Measurements from ENCODE around the gene PCDHA5. TPM values are rescaled to one million over a fixed set of nuclear protein-coding genes. Genes with fewer than 3 reads are reported as not detected.
"Not testable (repeated sequence)": the region's sequence is repeated elsewhere in the genome, so short reads cannot be mapped to it uniquely, and the experiment has no call there.

PCDHA5 gene
- total and polyA plus RNA-seq, 2 donors (not counting 1 experiment from before 2014, with no cell fraction given) = not detected

DNA sequence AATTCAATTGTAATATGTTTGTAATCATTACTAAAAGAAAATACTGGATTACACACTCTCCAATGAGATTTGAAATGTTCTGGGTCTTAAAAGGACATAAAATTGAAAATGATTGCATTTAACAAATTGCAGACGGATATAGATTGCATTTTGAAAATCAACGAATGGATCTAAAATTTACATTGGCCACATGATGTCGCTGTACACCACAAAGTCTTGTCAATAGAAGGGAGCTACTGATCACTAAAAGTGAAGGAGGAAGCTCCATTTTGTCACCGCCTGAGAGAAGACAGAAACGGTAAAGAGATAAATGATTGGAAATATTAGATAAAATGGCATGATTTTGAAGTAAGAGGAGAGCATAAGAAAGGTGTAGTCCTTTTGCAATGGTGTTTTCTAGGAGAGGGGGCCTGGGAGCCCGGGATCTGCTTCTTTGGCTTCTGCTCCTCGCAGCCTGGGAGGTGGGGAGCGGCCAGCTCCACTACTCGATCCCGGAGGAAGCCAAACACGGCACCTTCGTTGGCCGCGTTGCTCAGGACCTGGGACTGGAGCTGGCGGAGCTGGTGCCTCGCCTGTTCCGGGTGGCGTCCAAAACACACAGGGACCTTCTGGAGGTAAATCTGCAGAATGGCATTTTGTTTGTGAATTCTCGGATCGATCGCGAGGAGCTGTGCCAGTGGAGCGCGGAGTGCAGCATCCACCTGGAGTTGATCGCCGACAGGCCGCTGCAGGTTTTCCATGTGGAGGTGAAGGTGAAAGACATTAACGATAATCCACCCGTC, 35.3 kb upstream of the PCDHA5 start, which contains the start of gene PCDHA1:
Gene PCDHA1 (plus strand): TSS at position 236 of the 782 bp plus-strand sequence.
- Histone ChIP-seq H3K4me1 (ENCODE audit: control insufficient read depth in 2 of 2, insufficient read depth in 2 of 2, low read length in 2 of 2) (no peaks in the 10 kb centered on the region), H4K20me1 (ENCODE audit: control insufficient read depth, insufficient read depth, low read length, poor library complexity, severe bottlenecking) (no peaks in the 10 kb centered on the region), H3K4me3 (ENCODE audit: control extremely low read depth in 1 of 5, extremely low read depth in 1 of 5, insufficient read depth in 1 of 5, low read depth in 2 of 5, low read length in 4 of 5) (no peak within 1 kb of the TSS), H3K9ac (ENCODE audit: low read length) (no peak within 1 kb of the TSS), H3K9me3 (ENCODE audit: control extremely low read depth in 1 of 3, control insufficient read depth in 2 of 3, insufficient read depth in 1 of 3, low read length in 2 of 3) (peaks cover 6 to 47% (median 41%) of the 10 kb centered on the region in 3 donors), H3K4me2 (replicated peaks; ENCODE audit: low read depth, low read length, poor library complexity, severe bottlenecking) (no peak within 1 kb of the TSS), H3K27ac (ENCODE audit: low read length in 2 of 2) (no peak within 1 kb of the TSS), H2AFZ (ENCODE audit: insufficient read depth, low read depth, low read length, poor library complexity, severe bottlenecking) (no peak within 1 kb of the TSS), H3K36me3 (replicated peaks in 1 of 2; ENCODE audit: control extremely low read depth in 1 of 2, control insufficient read depth in 1 of 2, extremely low read depth in 1 of 2, insufficient read depth in 2 of 2, low read length in 1 of 2) (no peaks in the 10 kb centered on the region), H3K27me3 (replicated peaks in 1 of 4; ENCODE audit: control extremely low read depth in 1 of 4, control insufficient read depth in 3 of 4, insufficient read depth in 4 of 4, low read length in 3 of 4) (peaks cover 0 to 20% (median 5%) of the 10 kb centered on the region in 4 experiments), H3K79me2 (ENCODE audit: control insufficient read depth, insufficient read depth, low read length) (no peaks in the 10 kb centered on the region)
- no peak within 1 kb of the TSS for H3K4me3 Mint-ChIP-seq
- H3K27me3 Mint-ChIP-seq = peaks cover 19% of the 10 kb centered on the region
- H3K4me1 Mint-ChIP-seq = no peaks in the 10 kb centered on the region
- intact Hi-C loops (cut with micrococcal nuclease) = no loop called here
- DNase-seq (no peak), ATAC-seq (ENCODE audit: low read depth) (no peak)
- TF ChIP-seq, protein P1, sequence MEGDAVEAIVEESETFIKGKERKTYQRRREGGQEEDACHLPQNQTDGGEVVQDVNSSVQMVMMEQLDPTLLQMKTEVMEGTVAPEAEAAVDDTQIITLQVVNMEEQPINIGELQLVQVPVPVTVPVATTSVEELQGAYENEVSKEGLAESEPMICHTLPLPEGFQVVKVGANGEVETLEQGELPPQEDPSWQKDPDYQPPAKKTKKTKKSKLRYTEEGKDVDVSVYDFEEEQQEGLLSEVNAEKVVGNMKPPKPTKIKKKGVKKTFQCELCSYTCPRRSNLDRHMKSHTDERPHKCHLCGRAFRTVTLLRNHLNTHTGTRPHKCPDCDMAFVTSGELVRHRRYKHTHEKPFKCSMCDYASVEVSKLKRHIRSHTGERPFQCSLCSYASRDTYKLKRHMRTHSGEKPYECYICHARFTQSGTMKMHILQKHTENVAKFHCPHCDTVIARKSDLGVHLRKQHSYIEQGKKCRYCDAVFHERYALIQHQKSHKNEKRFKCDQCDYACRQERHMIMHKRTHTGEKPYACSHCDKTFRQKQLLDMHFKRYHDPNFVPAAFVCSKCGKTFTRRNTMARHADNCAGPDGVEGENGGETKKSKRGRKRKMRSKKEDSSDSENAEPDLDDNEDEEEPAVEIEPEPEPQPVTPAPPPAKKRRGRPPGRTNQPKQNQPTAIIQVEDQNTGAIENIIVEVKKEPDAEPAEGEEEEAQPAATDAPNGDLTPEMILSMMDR (IDR thresholded peaks at IDR 0.05) = no peak
- no peak for TF ChIP-seq EZH2 (IDR thresholded peaks at IDR 0.05; ENCODE audit: borderline replicate concordance, insufficient read depth, low read depth, low read length, poor library complexity, severe bottlenecking)
- 38% methylated on average over 26 of the region's 29 CpGs for WGBS (ENCODE audit: insufficient coverage)
- ChIA-PET POLR2A (no interaction called here), CTCF (no interaction called here)
- peaks cover 14% of the 10 kb centered on the region for H3K9me3 Mint-ChIP-seq (ENCODE audit: insufficient read depth)
- no peak within 1 kb of the TSS for H3K27ac Mint-ChIP-seq

DNA sequence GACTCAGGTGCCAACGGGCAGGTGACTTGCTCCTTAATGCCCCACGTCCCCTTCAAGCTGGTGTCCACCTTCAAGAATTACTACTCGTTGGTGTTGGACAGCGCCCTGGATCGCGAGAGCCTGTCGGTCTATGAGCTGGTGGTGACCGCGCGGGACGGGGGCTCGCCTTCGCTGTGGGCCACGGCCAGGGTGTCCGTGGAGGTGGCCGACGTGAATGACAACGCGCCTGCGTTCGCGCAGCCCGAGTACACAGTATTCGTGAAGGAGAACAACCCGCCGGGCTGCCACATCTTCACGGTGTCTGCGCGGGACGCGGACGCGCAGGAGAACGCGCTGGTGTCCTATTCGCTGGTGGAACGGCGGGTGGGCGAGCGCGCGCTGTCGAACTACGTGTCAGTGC, 34.0 kb upstream of the PCDHA5 start:
- H3K36me3 ChIP-seq (replicated peaks in 1 of 2; ENCODE audit: control extremely low read depth in 1 of 2, control insufficient read depth in 1 of 2, extremely low read depth in 1 of 2, insufficient read depth in 2 of 2, low read length in 1 of 2); H3K4me3 ChIP-seq (ENCODE audit: control extremely low read depth in 1 of 5, extremely low read depth in 1 of 5, insufficient read depth in 1 of 5, low read depth in 2 of 5, low read length in 4 of 5); H3K4me2 ChIP-seq (replicated peaks; ENCODE audit: low read depth, low read length, poor library complexity, severe bottlenecking); H3K27ac ChIP-seq (ENCODE audit: low read length in 2 of 2); DNase-seq; H3K27ac Mint-ChIP-seq; H2AFZ ChIP-seq (ENCODE audit: insufficient read depth, low read depth, low read length, poor library complexity, severe bottlenecking); ATAC-seq (ENCODE audit: low read depth); H3K4me1 ChIP-seq (ENCODE audit: control insufficient read depth in 2 of 2, insufficient read depth in 2 of 2, low read length in 2 of 2); H3K4me1 Mint-ChIP-seq; H3K79me2 ChIP-seq (ENCODE audit: control insufficient read depth, insufficient read depth, low read length); intact Hi-C loops (cut with micrococcal nuclease); CTCF ChIA-PET; H3K9ac ChIP-seq (ENCODE audit: low read length); H4K20me1 ChIP-seq (ENCODE audit: control insufficient read depth, insufficient read depth, low read length, poor library complexity, severe bottlenecking); POLR2A ChIA-PET; H3K4me3 Mint-ChIP-seq: not testable (repeated sequence)
- Histone ChIP-seq H3K27me3 (replicated peaks in 1 of 4; ENCODE audit: control extremely low read depth in 1 of 4, control insufficient read depth in 3 of 4, insufficient read depth in 4 of 4, low read length in 3 of 4) (peaks cover 0 to 20% (median 5%) of the 10 kb centered on the region in 4 experiments), H3K9me3 (ENCODE audit: control extremely low read depth in 1 of 3, control insufficient read depth in 2 of 3, insufficient read depth in 1 of 3, low read length in 2 of 3) (peaks cover 3 to 44% (median 33%) of the 10 kb centered on the region in 3 donors)
- Mint-ChIP-seq H3K27me3 (peaks cover 29% of the 10 kb centered on the region), H3K9me3 (ENCODE audit: insufficient read depth) (peaks cover 14% of the 10 kb centered on the region)
- 63% methylated on average over 44 of the region's 44 CpGs for WGBS (ENCODE audit: insufficient coverage)

DNA sequence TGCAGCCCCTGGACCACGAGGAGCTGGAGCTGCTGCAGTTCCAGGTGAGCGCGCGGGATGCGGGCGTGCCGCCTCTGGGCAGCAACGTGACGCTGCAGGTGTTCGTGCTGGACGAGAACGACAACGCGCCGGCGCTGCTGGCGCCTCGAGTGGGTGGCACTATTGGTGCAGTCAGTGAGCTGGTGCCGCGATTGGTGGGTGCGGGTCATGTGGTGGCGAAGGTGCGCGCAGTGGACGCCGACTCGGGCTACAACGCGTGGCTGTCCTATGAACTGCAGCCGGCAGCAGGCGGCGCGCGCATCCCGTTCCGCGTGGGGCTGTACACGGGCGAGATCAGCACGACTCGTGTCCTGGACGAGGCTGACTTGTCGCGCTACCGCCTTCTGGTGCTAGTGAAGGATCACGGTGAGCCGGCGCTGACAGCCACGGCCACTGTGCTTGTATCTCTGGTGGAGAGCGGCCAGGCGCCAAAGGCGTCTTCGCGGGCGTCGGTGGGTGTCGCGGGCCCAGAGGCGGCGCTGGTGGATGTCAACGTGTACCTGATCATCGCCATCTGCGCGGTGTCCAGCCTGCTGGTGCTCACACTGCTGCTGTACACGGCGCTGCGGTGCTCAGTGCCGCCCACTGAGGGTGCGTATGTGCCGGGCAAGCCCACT, 33.4 kb upstream of the PCDHA5 start:
- H3K79me2 ChIP-seq (ENCODE audit: control insufficient read depth, insufficient read depth, low read length); H3K4me1 Mint-ChIP-seq; ATAC-seq (ENCODE audit: low read depth); intact Hi-C loops (cut with micrococcal nuclease); DNase-seq; H3K9ac ChIP-seq (ENCODE audit: low read length); H3K4me3 ChIP-seq (ENCODE audit: control extremely low read depth in 1 of 5, extremely low read depth in 1 of 5, insufficient read depth in 1 of 5, low read depth in 2 of 5, low read length in 4 of 5); CTCF ChIA-PET; H2AFZ ChIP-seq (ENCODE audit: insufficient read depth, low read depth, low read length, poor library complexity, severe bottlenecking); POLR2A ChIA-PET; H4K20me1 ChIP-seq (ENCODE audit: control insufficient read depth, insufficient read depth, low read length, poor library complexity, severe bottlenecking); H3K4me1 ChIP-seq (ENCODE audit: control insufficient read depth in 2 of 2, insufficient read depth in 2 of 2, low read length in 2 of 2); H3K27ac ChIP-seq (ENCODE audit: low read length in 2 of 2); H3K4me3 Mint-ChIP-seq; H3K36me3 ChIP-seq (replicated peaks in 1 of 2; ENCODE audit: control extremely low read depth in 1 of 2, control insufficient read depth in 1 of 2, extremely low read depth in 1 of 2, insufficient read depth in 2 of 2, low read length in 1 of 2); H3K27ac Mint-ChIP-seq; H3K4me2 ChIP-seq (replicated peaks; ENCODE audit: low read depth, low read length, poor library complexity, severe bottlenecking): not testable (repeated sequence)
- peaks cover 3 to 40% (median 32%) of the 10 kb centered on the region in 3 donors for H3K9me3 ChIP-seq (ENCODE audit: control extremely low read depth in 1 of 3, control insufficient read depth in 2 of 3, insufficient read depth in 1 of 3, low read length in 2 of 3)
- peaks cover 0 to 19% (median 7%) of the 10 kb centered on the region in 4 experiments for H3K27me3 ChIP-seq (replicated peaks in 1 of 4; ENCODE audit: control extremely low read depth in 1 of 4, control insufficient read depth in 3 of 4, insufficient read depth in 4 of 4, low read length in 3 of 4)
- 55% methylated on average over 70 of the region's 70 CpGs for WGBS (ENCODE audit: insufficient coverage)
- H3K27me3 Mint-ChIP-seq = peaks cover 27% of the 10 kb centered on the region
- H3K9me3 Mint-ChIP-seq (ENCODE audit: insufficient read depth) = peaks cover 12% of the 10 kb centered on the region
